Activated naive CD8-positive, alpha-beta T cell treated with anti-CD3 and anti-CD28 coated beads for 36 hours (primary cell): ENCODE data around the gene TRAF2. TPM values are rescaled to one million over a fixed set of nuclear protein-coding genes. Genes with fewer than 3 reads are reported as not detected.

ENCODE experiments used
- DNase-seq: peaks from one replicate; pipeline ENCODE4 v3.0.0; 2021
- H3K27ac Mint-ChIP-seq: one replicate; pipeline ENCODE4 v1.8.0; 2022; ENCODE audit warnings: mild to moderate bottlenecking, moderate library complexity, mixed read lengths
- H3K27me3 Mint-ChIP-seq: one replicate; pipeline ENCODE4 v1.8.0; 2022; ENCODE audit warnings: mild to moderate bottlenecking, mixed read lengths
- H3K36me3 Mint-ChIP-seq: one replicate; pipeline ENCODE4 v1.8.0; 2021; ENCODE audit warnings: mild to moderate bottlenecking, mixed read lengths
- H3K4me1 Mint-ChIP-seq: one replicate; pipeline ENCODE4 v1.8.0; 2021; ENCODE audit warnings: mixed read lengths
- H3K4me3 Mint-ChIP-seq: one replicate; pipeline ENCODE4 v1.8.0; 2022; ENCODE audit warnings: mild to moderate bottlenecking, moderate library complexity, mixed read lengths
- H3K9me3 Mint-ChIP-seq: one replicate; pipeline ENCODE4 v1.8.0; 2022; ENCODE audit warnings: mixed read lengths
- total RNA-seq, 2 experiments: library from RNA; stranded (reverse); gene quantifications; one replicate each; pipeline ENCODE4 v1.2.3, GENCODE V29; 2021

Gene TRAF2
- total RNA-seq, 2 experiments from 2014 or later, result 38.8 to 45.8 TPM

- Mint-ChIP-seq H3K4me1 (no peaks in the 10 kb centered on the region), H3K9me3 (no peaks in the 10 kb centered on the region), H3K27me3 (no peaks in the 10 kb centered on the region), H3K36me3 (peaks cover 27% of the 10 kb centered on the region), H3K4me3 (no peak overlapping the region), H3K27ac (no peak overlapping the region)
- no peak for DNase-seq
Measured at GRCh38 chr9:136921307-136921706, 35.0 kb downstream of the TRAF2 start.

- DNase-seq, result no peak
- peaks cover 25% of the 10 kb centered on the region for H3K36me3 Mint-ChIP-seq
- no peak overlapping the region for H3K27ac Mint-ChIP-seq
- H3K4me1 Mint-ChIP-seq, result no peaks in the 10 kb centered on the region
- no peaks in the 10 kb centered on the region for H3K27me3 Mint-ChIP-seq
- H3K4me3 Mint-ChIP-seq, result no peak overlapping the region
- H3K9me3 Mint-ChIP-seq, result no peaks in the 10 kb centered on the region
Measured at GRCh38 chr9:136921718-136922117, 35.4 kb downstream of the TRAF2 start.

GRCh38 chr9:136922540-136922939, 36.2 kb downstream of the TRAF2 start:
- Mint-ChIP-seq H3K9me3 (no peaks in the 10 kb centered on the region), H3K4me3 (no peak overlapping the region), H3K4me1 (no peaks in the 10 kb centered on the region), H3K36me3 (peaks cover 18% of the 10 kb centered on the region), H3K27me3 (no peaks in the 10 kb centered on the region), H3K27ac (no peak overlapping the region)
- no peak for DNase-seq

GRCh38 chr9:136923881-136924280, 37.6 kb downstream of the TRAF2 start:
- no peak overlapping the region for H3K27ac Mint-ChIP-seq
- no peak overlapping the region for H3K4me3 Mint-ChIP-seq
- H3K27me3 Mint-ChIP-seq, result no peaks in the 10 kb centered on the region
- no peak for DNase-seq
- no peaks in the 10 kb centered on the region for H3K4me1 Mint-ChIP-seq
- H3K9me3 Mint-ChIP-seq, result no peaks in the 10 kb centered on the region
- peaks cover 14% of the 10 kb centered on the region for H3K36me3 Mint-ChIP-seq

- no peaks in the 10 kb centered on the region for H3K27me3 Mint-ChIP-seq
- DNase-seq, result no peak
- H3K9me3 Mint-ChIP-seq, result no peaks in the 10 kb centered on the region
- no peaks in the 10 kb centered on the region for H3K4me1 Mint-ChIP-seq
- H3K27ac Mint-ChIP-seq, result no peak overlapping the region
- no peak overlapping the region for H3K4me3 Mint-ChIP-seq
- H3K36me3 Mint-ChIP-seq, result peaks cover 3% of the 10 kb centered on the region
Measured at GRCh38 chr9:136925414-136926153, 39.3 kb downstream of the TRAF2 start.

- Mint-ChIP-seq H3K9me3 (no peaks in the 10 kb centered on the region), H3K27ac (no peak overlapping the region), H3K36me3 (peaks cover 3% of the 10 kb centered on the region), H3K4me3 (no peak overlapping the region), H3K27me3 (no peaks in the 10 kb centered on the region), H3K4me1 (no peaks in the 10 kb centered on the region)
- no peak for DNase-seq
Measured at GRCh38 chr9:136926154-136926704, 39.9 kb downstream of the TRAF2 start.

- peaks cover 4% of the 10 kb centered on the region for H3K36me3 Mint-ChIP-seq
- H3K9me3 Mint-ChIP-seq, result no peaks in the 10 kb centered on the region
- no peaks in the 10 kb centered on the region for H3K27me3 Mint-ChIP-seq
- no peak for DNase-seq
- peaks cover 1% of the 10 kb centered on the region for H3K4me1 Mint-ChIP-seq
- no peak overlapping the region for H3K27ac Mint-ChIP-seq
- no peak overlapping the region for H3K4me3 Mint-ChIP-seq
Measured at GRCh38 chr9:136926749-136927148, 40.4 kb downstream of the TRAF2 start.

GRCh38 chr9:136927343-136928271, 41.3 kb downstream of the TRAF2 start:
- Mint-ChIP-seq H3K9me3 (peaks cover 3% of the 10 kb centered on the region), H3K27me3 (no peaks in the 10 kb centered on the region), H3K4me1 (peaks cover 5% of the 10 kb centered on the region), H3K36me3 (peaks cover 11% of the 10 kb centered on the region), H3K4me3 (no peak overlapping the region), H3K27ac (no peak overlapping the region)
- DNase-seq, result no peak

GRCh38 chr9:136928591-136928990, 42.3 kb downstream of the TRAF2 start:
- H3K27me3 Mint-ChIP-seq, result no peaks in the 10 kb centered on the region
- peaks cover 19% of the 10 kb centered on the region for H3K36me3 Mint-ChIP-seq
- peaks cover 5% of the 10 kb centered on the region for H3K4me1 Mint-ChIP-seq
- peaks cover 3% of the 10 kb centered on the region for H3K9me3 Mint-ChIP-seq
- no peak overlapping the region for H3K27ac Mint-ChIP-seq
- no peak for DNase-seq
- no peak overlapping the region for H3K4me3 Mint-ChIP-seq

GRCh38 chr9:136930014-136930413, 43.7 kb downstream of the TRAF2 start:
- no peak overlapping the region for H3K4me3 Mint-ChIP-seq
- no peaks in the 10 kb centered on the region for H3K27me3 Mint-ChIP-seq
- no peak for DNase-seq
- peaks cover 5% of the 10 kb centered on the region for H3K4me1 Mint-ChIP-seq
- no peak overlapping the region for H3K27ac Mint-ChIP-seq
- H3K9me3 Mint-ChIP-seq, result peaks cover 3% of the 10 kb centered on the region
- H3K36me3 Mint-ChIP-seq, result peaks cover 19% of the 10 kb centered on the region

GRCh38 chr9:136931611-136932130, 45.4 kb downstream of the TRAF2 start:
- H3K27me3 Mint-ChIP-seq, result no peaks in the 10 kb centered on the region
- H3K27ac Mint-ChIP-seq, result no peak overlapping the region
- no peak for DNase-seq
- peaks cover 3% of the 10 kb centered on the region for H3K9me3 Mint-ChIP-seq
- peaks cover 7% of the 10 kb centered on the region for H3K4me1 Mint-ChIP-seq
- no peak overlapping the region for H3K4me3 Mint-ChIP-seq
- peaks cover 16% of the 10 kb centered on the region for H3K36me3 Mint-ChIP-seq

- no peak overlapping the region for H3K27ac Mint-ChIP-seq
- no peak for DNase-seq
- peaks cover 27% of the 10 kb centered on the region for H3K36me3 Mint-ChIP-seq
- no peaks in the 10 kb centered on the region for H3K27me3 Mint-ChIP-seq
- H3K4me1 Mint-ChIP-seq, result peaks cover 9% of the 10 kb centered on the region
- no peak overlapping the region for H3K4me3 Mint-ChIP-seq
- peaks cover 3% of the 10 kb centered on the region for H3K9me3 Mint-ChIP-seq
Measured at GRCh38 chr9:136934277-136934676, 48.0 kb downstream of the TRAF2 start.

- H3K4me3 Mint-ChIP-seq, result no peak overlapping the region
- DNase-seq, result no peak
- peaks cover 9% of the 10 kb centered on the region for H3K4me1 Mint-ChIP-seq
- no peaks in the 10 kb centered on the region for H3K27me3 Mint-ChIP-seq
- H3K27ac Mint-ChIP-seq, result no peak overlapping the region
- peaks cover 3% of the 10 kb centered on the region for H3K9me3 Mint-ChIP-seq
- peaks cover 30% of the 10 kb centered on the region for H3K36me3 Mint-ChIP-seq
Measured at GRCh38 chr9:136935651-136936050, 49.3 kb downstream of the TRAF2 start.

- H3K36me3 Mint-ChIP-seq, result peaks cover 32% of the 10 kb centered on the region
- no peak overlapping the region for H3K27ac Mint-ChIP-seq
- H3K27me3 Mint-ChIP-seq, result no peaks in the 10 kb centered on the region
- DNase-seq, result no peak
- H3K4me1 Mint-ChIP-seq, result peaks cover 8% of the 10 kb centered on the region
- peaks cover 3% of the 10 kb centered on the region for H3K9me3 Mint-ChIP-seq
- no peak overlapping the region for H3K4me3 Mint-ChIP-seq
Measured at GRCh38 chr9:136936645-136937170, 50.4 kb downstream of the TRAF2 start.
